ENCODE measurements around the gene MAPK7.

DNA sequence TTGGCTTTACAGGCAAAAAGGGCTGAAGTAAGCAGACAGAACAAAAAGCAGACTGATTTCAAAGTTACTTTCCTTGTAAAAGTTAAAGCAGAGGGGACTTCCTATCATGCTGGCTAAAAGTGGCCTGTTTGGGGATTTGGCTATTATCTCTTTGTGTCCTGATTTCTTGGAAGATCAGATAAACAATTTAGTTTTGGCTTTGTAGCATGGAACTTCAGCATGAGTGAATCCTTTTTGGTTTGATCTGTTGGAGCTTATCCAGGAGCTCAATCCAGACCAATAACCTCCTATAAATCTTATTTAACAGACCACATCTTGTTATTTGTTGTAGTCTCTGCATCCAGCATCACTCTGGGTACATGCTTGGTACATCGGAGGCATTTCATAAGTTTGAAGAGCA lies 23.9 kb downstream of the MAPK7 start:
- no peak for TF ChIP-seq POLR2A (IDR thresholded peaks at IDR 0.05)
- TF ChIP-seq, protein P1, sequence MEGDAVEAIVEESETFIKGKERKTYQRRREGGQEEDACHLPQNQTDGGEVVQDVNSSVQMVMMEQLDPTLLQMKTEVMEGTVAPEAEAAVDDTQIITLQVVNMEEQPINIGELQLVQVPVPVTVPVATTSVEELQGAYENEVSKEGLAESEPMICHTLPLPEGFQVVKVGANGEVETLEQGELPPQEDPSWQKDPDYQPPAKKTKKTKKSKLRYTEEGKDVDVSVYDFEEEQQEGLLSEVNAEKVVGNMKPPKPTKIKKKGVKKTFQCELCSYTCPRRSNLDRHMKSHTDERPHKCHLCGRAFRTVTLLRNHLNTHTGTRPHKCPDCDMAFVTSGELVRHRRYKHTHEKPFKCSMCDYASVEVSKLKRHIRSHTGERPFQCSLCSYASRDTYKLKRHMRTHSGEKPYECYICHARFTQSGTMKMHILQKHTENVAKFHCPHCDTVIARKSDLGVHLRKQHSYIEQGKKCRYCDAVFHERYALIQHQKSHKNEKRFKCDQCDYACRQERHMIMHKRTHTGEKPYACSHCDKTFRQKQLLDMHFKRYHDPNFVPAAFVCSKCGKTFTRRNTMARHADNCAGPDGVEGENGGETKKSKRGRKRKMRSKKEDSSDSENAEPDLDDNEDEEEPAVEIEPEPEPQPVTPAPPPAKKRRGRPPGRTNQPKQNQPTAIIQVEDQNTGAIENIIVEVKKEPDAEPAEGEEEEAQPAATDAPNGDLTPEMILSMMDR (IDR thresholded peaks at IDR 0.05): no peak

Measured in Peyer's patch (tissue), 4 donors.